Frontal cortex (tissue), 4 donors: ENCODE results near the gene PPIE. TPM values are rescaled to one million over a fixed set of nuclear protein-coding genes. Genes with fewer than 3 reads are reported as not detected.
"Not testable (repeated sequence)": the region's sequence is repeated elsewhere in the genome, so short reads cannot be mapped to it uniquely, and the experiment has no call there.

ENCODE experiments used
- DNase-seq, 2 donors: peaks; one replicate each; pipeline ENCODE4 v3.0.0; 2012; ENCODE audit warnings: low spot score in 2 of 2
- FAIRE-seq: peaks from 2 replicates; lab custom pipeline; 2012; peaks lifted over from hg19 to GRCh38; lab: Jason Lieb, UNC
- total RNA-seq: library from RNA; depleted of rRNA; stranded (reverse); fragments of >200 nt; gene quantifications from one replicate; pipeline ENCODE4 v1.2.3, GENCODE V29; 2014
- donor health status: control.
- donor health status: control.
- donor health status: control.

The PPIE gene
- total RNA-seq, 1 donor from 2014 or later, result 25.3 TPM

DNA sequence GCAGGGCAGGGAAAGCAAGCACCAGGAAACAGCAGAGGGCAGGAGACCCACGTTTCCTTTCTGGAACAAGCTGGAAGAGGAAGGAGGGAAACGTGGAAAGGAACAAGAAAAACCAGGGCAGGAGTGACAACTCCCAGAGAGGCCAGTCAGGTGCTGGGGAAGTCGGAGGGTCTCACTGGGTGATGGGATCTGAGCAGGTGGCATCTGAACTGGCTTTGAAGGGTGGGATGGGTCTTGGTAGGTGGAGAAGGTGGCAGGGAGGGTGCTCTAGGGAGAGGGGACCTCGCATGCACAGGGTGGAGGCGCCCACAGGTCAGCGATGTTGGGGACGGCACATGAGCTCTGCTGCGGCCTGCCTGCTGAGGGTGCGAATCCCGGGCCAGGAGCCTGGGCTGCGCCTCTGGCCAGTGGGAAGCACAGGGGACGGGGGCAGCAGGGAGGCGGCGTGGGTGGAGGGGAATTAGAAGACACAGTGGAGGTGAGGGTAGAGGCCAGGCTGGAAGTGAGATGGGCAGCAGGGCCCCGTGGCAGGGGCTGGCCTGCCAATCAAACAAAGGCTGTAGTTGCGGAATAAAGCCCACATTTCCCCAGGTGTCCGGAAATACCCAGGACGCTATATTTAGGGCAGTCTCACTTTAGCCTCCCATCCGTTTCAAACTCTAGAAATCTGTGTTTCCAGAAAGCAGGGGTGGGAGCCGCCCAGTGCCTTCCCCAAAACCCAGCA, 37.2 kb downstream of the PPIE start:
- FAIRE-seq, DNase-seq: not testable (repeated sequence)

GRCh38 chr1:39776400-39776713, 37.7 kb downstream of the PPIE start:
- FAIRE-seq (no peak), DNase-seq (no peak)

GRCh38 chr1:39776886-39777285, 38.2 kb downstream of the PPIE start:
- DNase-seq (no peak), FAIRE-seq (no peak)

- DNase-seq (no peak), FAIRE-seq (no peak)
These were observed 38.6 kb downstream of the PPIE start for GRCh38 chr1:39777306-39777705.

DNA sequence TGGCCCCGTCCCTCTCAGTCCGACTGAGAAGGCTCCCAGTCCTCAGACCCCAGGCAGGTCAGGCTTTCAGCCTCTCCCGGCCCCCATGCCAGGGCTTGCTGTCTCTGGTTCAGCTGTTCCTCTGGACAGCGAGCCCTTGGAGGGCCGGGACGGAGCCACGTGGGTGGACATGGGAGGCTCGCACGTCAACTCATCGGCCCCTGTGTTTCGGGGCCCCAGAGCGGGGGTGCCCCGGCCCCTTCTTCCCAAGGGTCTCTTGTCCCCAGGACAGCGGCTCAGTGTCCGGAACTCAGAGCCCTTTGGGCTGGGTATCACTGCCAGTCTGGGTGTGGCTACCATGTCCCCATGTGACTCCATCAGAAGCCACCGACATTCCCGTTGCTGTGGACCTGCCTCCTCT, 39.2 kb downstream of the PPIE start:
- not testable (repeated sequence) for DNase-seq, FAIRE-seq

DNA sequence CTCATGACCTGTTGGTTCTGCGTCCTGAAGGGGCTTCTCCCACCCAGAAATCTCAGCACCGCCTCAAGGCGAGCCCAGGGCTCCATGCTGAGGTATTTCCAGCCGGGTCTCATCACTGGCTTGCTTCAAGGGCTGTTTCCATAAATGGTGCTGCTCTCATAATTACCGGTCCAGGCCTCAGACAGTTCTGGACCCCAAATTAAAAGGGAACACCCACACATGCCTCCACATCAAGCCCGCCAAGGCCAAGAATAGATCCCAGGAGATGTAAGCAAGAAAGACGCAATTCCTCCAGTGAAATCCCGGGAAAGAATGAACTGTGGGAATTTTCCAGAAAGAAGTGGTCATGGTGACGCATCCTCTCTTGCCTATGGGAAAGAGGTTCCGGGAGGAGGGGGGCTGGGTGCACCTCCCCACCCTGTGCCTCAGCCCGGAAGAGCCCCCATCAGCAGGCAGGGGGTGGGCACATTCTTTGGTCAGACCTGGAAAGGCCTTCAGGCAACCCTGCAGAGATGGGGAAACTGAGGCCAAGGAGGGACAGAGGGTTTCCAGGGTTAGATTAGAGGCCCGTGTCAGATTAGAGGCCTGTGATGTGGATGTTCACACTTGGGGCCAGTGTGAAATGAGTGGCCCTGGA, 39.9 kb downstream of the PPIE start:
- DNase-seq, FAIRE-seq: not testable (repeated sequence)

- FAIRE-seq, result no peak
- DNase-seq, result no peak
These were observed 40.5 kb downstream of the PPIE start for GRCh38 chr1:39779137-39779536.

GRCh38 chr1:39779821-39780220, 41.1 kb downstream of the PPIE start:
- FAIRE-seq, result no peak
- DNase-seq, result no peak

DNA sequence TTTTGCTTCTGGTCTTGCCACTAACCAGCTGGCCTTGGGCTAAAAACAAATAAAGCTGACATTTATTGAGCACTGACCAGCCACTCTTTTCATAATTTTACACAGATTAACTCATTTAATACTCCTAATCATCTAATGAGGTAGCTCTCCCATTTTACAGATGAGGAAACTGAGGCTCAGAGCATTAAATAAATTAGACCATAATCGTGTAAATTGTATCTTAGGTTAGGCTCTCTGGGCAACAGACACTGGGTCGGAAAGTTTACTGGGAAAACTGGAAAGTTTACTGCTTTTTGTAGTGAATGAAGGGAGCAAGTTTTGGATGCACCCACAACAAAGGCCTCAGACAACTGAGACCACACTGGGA, 42.6 kb downstream of the PPIE start:
- no peak for FAIRE-seq
- no peak for DNase-seq

DNA sequence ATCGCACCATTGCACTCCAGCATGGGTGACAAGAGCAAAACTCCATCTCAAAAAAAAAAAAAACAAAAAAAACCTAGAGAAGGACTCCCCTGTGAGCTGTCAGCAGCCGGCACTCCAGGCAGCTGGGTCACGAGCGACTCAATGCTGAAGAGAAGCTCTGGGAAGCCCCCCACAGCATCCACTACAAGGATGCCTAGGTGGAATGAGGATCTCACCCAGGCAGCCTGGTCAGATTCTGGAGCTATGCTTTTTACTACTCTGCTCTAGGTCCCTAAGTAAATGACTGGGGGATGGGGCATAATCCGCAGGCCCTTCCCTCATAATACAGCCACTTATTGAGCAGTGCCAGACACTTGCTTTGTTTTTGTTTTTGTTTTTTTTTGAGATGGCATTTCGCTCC, 43.4 kb downstream of the PPIE start:
- DNase-seq (no peak), FAIRE-seq (no peak)

DNA sequence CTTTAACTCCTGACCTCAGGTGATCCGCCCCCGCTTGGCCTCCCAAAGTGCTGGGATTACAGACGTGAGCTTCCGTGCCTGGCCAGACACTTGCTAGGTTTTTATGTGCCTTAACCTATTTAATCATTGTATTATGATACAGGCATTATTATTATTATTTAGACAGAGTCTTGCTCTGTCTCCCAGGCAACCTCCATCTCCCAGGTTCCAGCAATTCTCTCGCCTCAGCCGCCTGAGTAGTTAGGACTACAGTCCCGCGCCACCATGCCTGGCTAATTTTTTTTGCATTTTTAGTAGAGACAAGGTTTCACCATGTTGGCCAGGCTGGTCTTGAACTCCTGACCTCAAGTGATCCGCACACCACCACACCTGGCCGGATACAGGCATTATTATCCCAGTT, 44.0 kb downstream of the PPIE start:
- FAIRE-seq, DNase-seq: not testable (repeated sequence)

DNA sequence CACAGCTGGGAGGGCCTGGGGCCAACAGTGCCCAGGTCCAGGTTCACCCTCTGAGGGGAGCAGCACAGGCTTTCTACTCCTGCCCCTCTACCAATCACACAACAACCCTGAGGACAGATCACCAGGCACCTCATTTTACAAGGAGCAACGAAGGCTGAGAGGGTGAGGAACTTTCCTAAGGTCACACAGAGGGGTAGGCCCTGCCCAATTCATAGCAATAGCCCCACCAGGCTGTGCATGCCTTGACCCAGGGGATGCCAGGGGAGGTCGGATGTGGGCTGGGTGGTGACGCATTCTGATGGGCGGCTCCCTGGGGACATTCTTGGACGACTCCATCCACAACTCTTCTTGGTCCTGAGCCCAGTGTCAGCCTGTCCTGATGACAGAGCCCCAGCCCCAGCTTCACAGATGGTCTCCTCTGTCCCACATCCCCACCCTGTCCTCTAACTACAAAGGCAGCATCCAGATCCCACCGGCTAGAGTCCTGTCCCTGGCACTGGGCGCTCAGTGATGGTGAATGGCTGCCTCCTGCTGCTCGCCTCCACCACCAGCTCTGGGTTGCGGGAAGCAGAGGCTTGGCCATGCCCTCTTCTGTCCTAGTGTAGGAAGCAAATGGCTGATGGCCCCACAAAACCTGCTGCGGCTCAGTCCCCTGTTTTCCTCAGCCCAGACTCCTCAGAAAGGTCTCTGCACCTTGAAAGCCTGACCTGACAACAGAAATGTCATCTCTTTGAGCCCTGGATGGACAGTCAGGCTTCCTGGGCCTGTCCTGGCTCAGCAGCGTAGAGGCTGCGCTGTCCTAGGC, 47.8 kb downstream of the PPIE start:
- not testable (repeated sequence) for DNase-seq

GRCh38 chr1:39787108-39787375, 48.4 kb downstream of the PPIE start:
- not testable (repeated sequence) for DNase-seq, FAIRE-seq

More for the DNA sequence above, 47.8 kb downstream of the PPIE start:
- not testable (repeated sequence) for FAIRE-seq

DNA sequence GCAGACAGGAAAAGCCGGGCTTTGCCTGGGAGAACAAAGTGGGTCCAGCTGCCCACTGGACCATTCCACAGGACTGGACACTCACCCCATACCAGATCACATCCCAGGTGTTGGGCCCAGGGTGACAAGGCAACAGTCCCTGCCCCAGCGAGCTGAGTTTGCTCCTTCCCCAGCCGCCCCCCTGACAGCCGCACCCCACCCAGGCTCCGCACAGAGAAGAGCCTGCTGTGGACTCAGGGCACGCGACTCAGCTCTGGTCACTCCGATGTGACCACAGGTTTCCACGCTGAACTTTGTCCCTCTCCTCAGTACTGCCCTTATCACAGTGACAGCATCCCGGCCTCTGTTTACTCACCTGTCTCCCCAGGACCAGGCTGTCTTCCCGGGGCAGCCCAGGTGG, 48.8 kb downstream of the PPIE start:
- FAIRE-seq (no peak), DNase-seq (no peak)

GRCh38 chr1:39787964-39788363, 49.3 kb downstream of the PPIE start:
- DNase-seq, FAIRE-seq: not testable (repeated sequence)

- FAIRE-seq (no peak), DNase-seq (no peak)
These were observed 49.7 kb downstream of the PPIE start for GRCh38 chr1:39788426-39788757.

DNA sequence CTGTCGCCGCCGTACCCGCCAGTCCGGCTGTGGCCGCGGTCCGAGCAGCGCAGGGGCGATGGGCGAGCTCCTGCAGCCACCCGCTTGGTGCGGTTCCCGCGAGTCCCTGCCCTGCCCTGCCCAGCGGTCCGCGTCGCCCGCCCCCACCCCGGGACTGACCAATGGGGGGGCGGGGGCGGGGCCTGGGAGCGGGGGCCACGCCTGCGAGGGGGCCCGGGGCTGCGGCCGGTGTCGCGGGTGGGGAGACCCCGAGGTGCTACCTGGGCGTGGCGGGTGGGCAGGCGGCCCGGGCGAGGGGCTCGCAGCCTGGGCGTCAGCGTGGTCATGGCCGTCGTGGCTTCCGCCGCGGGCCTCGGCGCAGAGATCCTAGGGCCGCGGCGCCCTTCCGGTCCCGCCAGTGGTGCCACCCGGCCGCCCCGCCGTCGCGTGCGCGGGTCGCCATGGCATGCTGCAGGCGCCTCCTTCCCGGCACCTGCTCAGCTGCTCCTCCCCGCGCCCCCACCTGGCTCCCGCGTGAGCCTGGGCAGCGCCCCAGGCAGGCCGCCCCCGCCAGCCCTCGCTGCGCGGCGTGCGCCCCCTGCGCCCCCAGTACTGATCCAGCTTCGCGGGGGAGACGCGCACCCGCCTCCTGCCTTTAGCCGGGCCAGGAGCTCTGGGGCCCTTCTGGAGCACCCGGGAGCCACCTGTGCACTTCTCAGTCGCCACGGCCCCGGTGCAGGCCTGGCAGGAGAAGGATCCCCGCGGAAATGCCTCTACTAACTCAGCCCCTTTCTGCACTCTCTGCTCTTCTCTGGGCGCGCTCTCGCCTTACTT, 50.3 kb downstream of the PPIE start, which contains the start of gene BMP8B:
BMP8B (minus strand) TSS at position 108 of the 813 bp plus-strand sequence. CDS start 380 bp downstream, outside the sequence.
- DNase-seq (peak; percentile 72 to 86), FAIRE-seq (no peak)

- no peak for DNase-seq
- no peak for FAIRE-seq
These were observed 51.0 kb downstream of the PPIE start for GRCh38 chr1:39789571-39790110.

GRCh38 chr1:39791838-39792237, 53.2 kb downstream of the PPIE start:
- FAIRE-seq (no peak), DNase-seq (no peak)

GRCh38 chr1:39795651-39796050, 57.0 kb downstream of the PPIE start:
- FAIRE-seq (no peak), DNase-seq (no peak)
